ENCODE data around the gene PRPF6.
"Not testable (repeated sequence)": the region's sequence is repeated elsewhere in the genome, so short reads cannot be mapped to it uniquely, and the experiment has no call there.

The PRPF6 gene

GRCh38 chr20:63958964-63959698, 21.8 kb upstream of the PRPF6 start:
- Histone ChIP-seq H3K9ac (ENCODE audit: low read length) (no peak overlapping the region), H3K23ac (ENCODE audit: low read length in 2 of 2) (no peak overlapping the region), H3K36me3 (ENCODE audit: control insufficient read depth in 1 of 2, insufficient read depth in 2 of 2, low read depth in 1 of 2, low read length in 2 of 2) (peaks cover 46 to 75% of the 10 kb centered on the region in 2 experiments), H3K27ac (ENCODE audit: low read length, poor library complexity, severe bottlenecking) (peak overlapping the region; percentile 12), H3K9me3 (ENCODE audit: control insufficient read depth, low read length) (no peaks in the 10 kb centered on the region), H4K91ac (ENCODE audit: low read length) (peak overlapping the region; percentile 53), H3K79me1 (replicated peaks; ENCODE audit: low read length, poor library complexity, severe bottlenecking) (peaks cover 23% of the 10 kb centered on the region), H2BK5ac (ENCODE audit: low read depth, low read length, poor library complexity, severe bottlenecking) (no peak overlapping the region), H3K4me3 (ENCODE audit: insufficient read depth in 1 of 2, low read depth in 1 of 2, low read length in 2 of 2) (no peak overlapping the region), H2BK15ac (ENCODE audit: low read depth, poor library complexity, severe bottlenecking) (no peak overlapping the region), H3K14ac (ENCODE audit: low read length in 2 of 2) (no peak overlapping the region), H2AFZ (ENCODE audit: low read depth, low read length) (no peak overlapping the region), H4K8ac (ENCODE audit: low read length) (no peak overlapping the region), H3K4ac (ENCODE audit: low read depth in 1 of 2, low read length in 2 of 2) (no peak overlapping the region), H2BK120ac (ENCODE audit: low read depth, low read length) (no peak overlapping the region), H3K18ac (ENCODE audit: low read depth in 1 of 2, low read length in 2 of 2) (no peak overlapping the region), H3K4me2 (ENCODE audit: low read length, poor library complexity, severe bottlenecking) (no peak overlapping the region), H2BK12ac (ENCODE audit: low read length in 2 of 2) (no peak overlapping the region), H3K27me3 (ENCODE audit: control insufficient read depth in 1 of 2, insufficient read depth in 1 of 2, low read length in 2 of 2) (no peaks in the 10 kb centered on the region), H2AK5ac (ENCODE audit: low read length, severe bottlenecking) (no peak overlapping the region), H3K4me1 (ENCODE audit: control insufficient read depth, insufficient read depth, low read depth, low read length) (peaks cover 30% of the 10 kb centered on the region)
- WGBS = 93% methylated on average over 10 of the region's 10 CpGs
- DNase-seq = no peak

GRCh38 chr20:63959699-63960075, 21.2 kb upstream of the PRPF6 start:
- Histone ChIP-seq H3K9ac (ENCODE audit: low read length) (no peak overlapping the region), H2BK120ac (ENCODE audit: low read depth, low read length) (no peak overlapping the region), H3K79me1 (replicated peaks; ENCODE audit: low read length, poor library complexity, severe bottlenecking) (peaks cover 23% of the 10 kb centered on the region), H3K27ac (ENCODE audit: low read length, poor library complexity, severe bottlenecking) (no peak overlapping the region), H4K91ac (ENCODE audit: low read length) (no peak overlapping the region), H3K36me3 (ENCODE audit: control insufficient read depth in 1 of 2, insufficient read depth in 2 of 2, low read depth in 1 of 2, low read length in 2 of 2) (peaks cover 46 to 75% of the 10 kb centered on the region in 2 experiments), H3K18ac (ENCODE audit: low read depth in 1 of 2, low read length in 2 of 2) (no peak overlapping the region), H3K4me1 (ENCODE audit: control insufficient read depth, insufficient read depth, low read depth, low read length) (peaks cover 25% of the 10 kb centered on the region), H2BK15ac (ENCODE audit: low read depth, poor library complexity, severe bottlenecking) (no peak overlapping the region), H2BK5ac (ENCODE audit: low read depth, low read length, poor library complexity, severe bottlenecking) (no peak overlapping the region), H3K27me3 (ENCODE audit: control insufficient read depth in 1 of 2, insufficient read depth in 1 of 2, low read length in 2 of 2) (no peaks in the 10 kb centered on the region), H3K23ac (ENCODE audit: low read length in 2 of 2) (no peak overlapping the region), H4K8ac (ENCODE audit: low read length) (no peak overlapping the region), H2AFZ (ENCODE audit: low read depth, low read length) (no peak overlapping the region), H3K4me3 (ENCODE audit: insufficient read depth in 1 of 2, low read depth in 1 of 2, low read length in 2 of 2) (no peak overlapping the region), H3K14ac (ENCODE audit: low read length in 2 of 2) (no peak overlapping the region), H2AK5ac (ENCODE audit: low read length, severe bottlenecking) (no peak overlapping the region), H3K4ac (ENCODE audit: low read depth in 1 of 2, low read length in 2 of 2) (no peak overlapping the region), H2BK12ac (ENCODE audit: low read length in 2 of 2) (no peak overlapping the region), H3K4me2 (ENCODE audit: low read length, poor library complexity, severe bottlenecking) (no peak overlapping the region), H3K9me3 (ENCODE audit: control insufficient read depth, low read length) (no peaks in the 10 kb centered on the region)
- 95% methylated on average over 9 of the region's 17 CpGs for WGBS
- DNase-seq = no peak

DNA sequence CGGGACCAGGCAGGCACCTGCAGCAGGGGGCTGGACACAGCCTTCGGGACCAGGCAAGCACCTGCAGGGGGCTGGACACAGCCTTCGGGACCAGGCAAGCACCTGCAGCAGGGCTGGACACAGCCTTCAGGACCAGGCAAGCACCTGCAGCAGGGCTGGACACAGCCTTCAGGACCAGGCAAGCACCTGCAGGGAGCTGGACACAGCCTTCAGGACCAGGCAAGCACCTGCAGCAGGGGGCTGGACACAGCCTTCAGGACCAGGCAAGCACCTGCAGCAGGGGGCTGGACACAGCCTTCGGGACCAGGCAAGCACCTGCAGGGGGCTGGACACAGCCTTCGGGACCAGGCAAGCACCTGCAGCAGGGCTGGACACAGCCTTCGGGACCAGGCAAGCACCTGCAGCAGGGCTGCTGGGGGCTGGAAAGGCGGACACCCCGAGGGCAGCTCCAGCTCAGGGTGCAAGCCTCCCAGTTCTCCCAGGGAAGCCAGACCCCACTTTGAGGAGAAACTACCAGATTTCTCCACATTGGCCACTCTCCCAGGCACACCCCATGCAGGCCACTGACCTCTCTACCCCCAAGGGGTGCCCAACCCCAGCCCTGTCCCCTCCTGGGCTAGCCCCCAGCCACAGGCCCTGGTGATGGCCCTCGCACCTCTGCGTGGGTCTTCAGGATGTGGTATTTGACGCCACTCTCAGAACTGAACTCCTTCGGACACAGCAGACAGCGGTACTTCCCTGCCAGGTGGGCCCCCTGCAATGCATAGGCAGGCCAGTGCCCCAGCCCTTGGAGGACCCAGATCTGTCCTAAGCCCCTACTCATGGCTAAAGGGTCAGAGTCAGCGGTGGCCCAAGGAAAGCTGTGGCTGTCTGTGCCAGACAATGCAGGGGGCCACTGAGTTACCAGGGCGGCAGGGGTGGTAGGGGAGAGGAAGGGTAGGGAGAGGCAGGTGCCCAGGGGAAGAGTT, 20.0 kb upstream of the PRPF6 start:
- not testable (repeated sequence) for H3K4me2 ChIP-seq (ENCODE audit: low read length, poor library complexity, severe bottlenecking); H2BK5ac ChIP-seq (ENCODE audit: low read depth, low read length, poor library complexity, severe bottlenecking); H2BK15ac ChIP-seq (ENCODE audit: low read depth, poor library complexity, severe bottlenecking); DNase-seq; H2AK5ac ChIP-seq (ENCODE audit: low read length, severe bottlenecking); H3K9me3 ChIP-seq (ENCODE audit: control insufficient read depth, low read length); H3K4ac ChIP-seq (ENCODE audit: low read depth in 1 of 2, low read length in 2 of 2); H3K9ac ChIP-seq (ENCODE audit: low read length); H2AFZ ChIP-seq (ENCODE audit: low read depth, low read length); H3K14ac ChIP-seq (ENCODE audit: low read length in 2 of 2); H3K23ac ChIP-seq (ENCODE audit: low read length in 2 of 2); H3K27ac ChIP-seq (ENCODE audit: low read length, poor library complexity, severe bottlenecking); H3K18ac ChIP-seq (ENCODE audit: low read depth in 1 of 2, low read length in 2 of 2); H3K27me3 ChIP-seq (ENCODE audit: control insufficient read depth in 1 of 2, insufficient read depth in 1 of 2, low read length in 2 of 2); H2BK120ac ChIP-seq (ENCODE audit: low read depth, low read length); H4K8ac ChIP-seq (ENCODE audit: low read length); H2BK12ac ChIP-seq (ENCODE audit: low read length in 2 of 2); H3K4me3 ChIP-seq (ENCODE audit: insufficient read depth in 1 of 2, low read depth in 1 of 2, low read length in 2 of 2); H4K91ac ChIP-seq (ENCODE audit: low read length)
- Histone ChIP-seq H3K79me1 (replicated peaks; ENCODE audit: low read length, poor library complexity, severe bottlenecking) (peaks cover 21% of the 10 kb centered on the region), H3K4me1 (ENCODE audit: control insufficient read depth, insufficient read depth, low read depth, low read length) (peaks cover 23% of the 10 kb centered on the region), H3K36me3 (ENCODE audit: control insufficient read depth in 1 of 2, insufficient read depth in 2 of 2, low read depth in 1 of 2, low read length in 2 of 2) (peaks cover 47 to 74% of the 10 kb centered on the region in 2 experiments)
- WGBS = 96% methylated on average over 13 of the region's 15 CpGs

All from mesenchymal stem cell (in vitro differentiated cells and primary cell).